ENCODE results near the gene CD151. TPM values are rescaled to one million over a fixed set of nuclear protein-coding genes. Genes with fewer than 3 reads are reported as not detected.

The CD151 gene
- total and polyA plus RNA-seq, 2 donors: 19.5 to 82.3 TPM

DNA sequence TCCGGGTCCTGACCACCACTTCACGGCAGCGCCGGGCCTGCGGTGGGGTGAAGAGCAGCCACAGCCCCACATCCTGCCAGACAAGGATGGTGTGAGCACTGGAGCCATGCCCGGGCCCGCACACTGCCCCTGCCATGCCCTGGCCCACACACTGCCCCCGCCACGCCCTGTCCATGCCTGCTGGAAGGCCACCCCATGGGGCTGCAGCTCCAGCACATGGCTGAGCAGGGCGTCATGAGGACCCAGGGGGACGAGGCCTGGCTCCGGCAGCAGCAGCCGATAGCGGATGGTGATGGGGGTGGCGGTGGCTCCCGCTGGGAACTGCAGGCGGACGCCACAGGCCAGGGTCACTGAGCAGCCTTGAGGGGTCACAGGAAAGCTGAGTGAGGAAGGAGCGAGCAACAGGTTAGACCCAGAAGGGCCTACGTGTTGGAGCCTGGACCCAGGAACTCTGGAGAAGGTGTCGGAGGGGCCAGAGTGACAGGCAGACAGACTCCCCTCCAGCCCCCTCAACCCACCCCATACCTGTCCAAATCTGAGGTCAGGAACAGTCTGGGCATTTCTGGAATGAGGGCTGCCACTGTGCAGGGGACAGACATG lies 30.6 kb upstream of the CD151 start:
- H3K27me3 ChIP-seq (ENCODE audit: control insufficient read depth in 2 of 2, insufficient read depth in 1 of 2, low read length in 1 of 2): no peaks in the 10 kb centered on the region
- DNase-seq (ENCODE audit: low read depth in 6 of 9, low spot score in 9 of 9): no peak
- no peak overlapping the region for H3K4me3 ChIP-seq (ENCODE audit: low read length in 2 of 2)
- over 99% methylated on average over 21 of the region's 21 CpGs for WGBS
- peaks cover 38 to 43% of the 10 kb centered on the region in 2 donors for H3K36me3 ChIP-seq (ENCODE audit: control insufficient read depth in 2 of 2, insufficient read depth in 2 of 2, low read length in 1 of 2)
- H3K27ac ChIP-seq (ENCODE audit: low read depth in 1 of 2, low read length in 1 of 2): no peak overlapping the region
- H3K4me1 ChIP-seq (ENCODE audit: control insufficient read depth in 2 of 2, insufficient read depth in 2 of 2, low read length in 2 of 2): peaks cover 25 to 37% of the 10 kb centered on the region in 2 donors
- H3K9me3 ChIP-seq (ENCODE audit: control insufficient read depth in 2 of 2, insufficient read depth in 1 of 2, low read length in 1 of 2): peaks cover 0 to 5% of the 10 kb centered on the region in 2 donors

DNA sequence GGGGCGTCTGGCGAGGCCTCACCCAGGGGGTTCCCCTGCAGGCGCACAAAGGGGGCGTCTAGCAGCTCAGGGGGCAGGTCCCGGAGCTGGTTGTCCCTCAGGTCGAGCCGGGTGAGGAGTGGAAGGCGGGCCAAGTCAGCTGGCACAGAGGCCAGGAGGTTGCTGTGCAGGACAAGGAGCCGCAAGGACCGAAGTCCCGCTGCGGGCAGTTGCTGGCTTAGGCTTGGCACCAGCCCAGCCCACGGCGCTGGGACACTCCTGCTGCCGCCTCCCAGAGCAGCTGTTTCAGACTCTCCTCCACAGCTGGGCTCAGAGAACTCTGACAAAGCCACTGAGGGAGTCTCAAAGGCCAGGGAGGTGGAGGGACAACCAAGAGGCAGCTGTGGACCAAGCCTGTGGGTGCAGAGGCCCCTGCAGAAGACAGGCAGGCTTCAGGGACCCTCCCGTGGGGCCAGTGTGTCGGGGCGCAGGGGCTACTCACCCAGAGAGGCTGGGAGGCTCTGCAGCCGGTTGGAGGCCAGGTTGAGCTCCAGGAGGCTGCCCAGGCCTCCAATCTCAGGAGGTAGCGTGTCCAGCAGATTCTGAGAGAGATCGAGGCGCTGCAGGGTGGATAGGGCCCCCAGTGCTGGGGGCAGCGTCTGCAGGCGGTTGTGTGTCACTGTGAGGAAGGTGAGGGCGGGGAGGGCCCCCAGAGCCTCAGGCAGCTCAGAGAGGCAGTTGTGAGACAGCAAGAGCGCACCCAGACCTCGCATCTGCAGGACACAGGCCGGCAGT lies 29.9 kb upstream of the CD151 start:
- Histone ChIP-seq H3K27me3 (ENCODE audit: control insufficient read depth in 2 of 2, insufficient read depth in 1 of 2, low read length in 1 of 2) (no peaks in the 10 kb centered on the region), H3K36me3 (ENCODE audit: control insufficient read depth in 2 of 2, insufficient read depth in 2 of 2, low read length in 1 of 2) (peaks cover 38 to 43% of the 10 kb centered on the region in 2 donors), H3K9me3 (ENCODE audit: control insufficient read depth in 2 of 2, insufficient read depth in 1 of 2, low read length in 1 of 2) (peaks cover 0 to 5% of the 10 kb centered on the region in 2 donors), H3K4me3 (ENCODE audit: low read length in 2 of 2) (no peak overlapping the region), H3K4me1 (ENCODE audit: control insufficient read depth in 2 of 2, insufficient read depth in 2 of 2, low read length in 2 of 2) (peaks cover 25 to 30% of the 10 kb centered on the region in 2 donors), H3K27ac (ENCODE audit: low read depth in 1 of 2, low read length in 1 of 2) (no peak overlapping the region)
- no peak for DNase-seq (ENCODE audit: low read depth in 6 of 9, low spot score in 9 of 9)
- WGBS: 96% methylated on average over 28 of the region's 28 CpGs

DNA sequence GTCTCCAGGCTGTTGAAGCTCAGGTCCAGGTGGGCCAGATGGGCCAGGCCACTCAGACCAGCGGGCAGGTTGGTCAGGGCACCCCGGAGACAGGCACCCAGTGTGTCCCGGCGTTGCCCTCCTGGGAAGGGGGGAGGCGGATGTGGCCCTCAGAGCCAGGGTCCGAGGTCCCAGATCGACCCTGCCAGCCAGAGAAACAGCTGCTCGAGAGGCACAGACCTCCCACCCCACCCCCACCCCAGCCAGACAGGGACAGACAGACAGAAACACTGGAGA lies 29.3 kb upstream of the CD151 start:
- Histone ChIP-seq H3K36me3 (ENCODE audit: control insufficient read depth in 2 of 2, insufficient read depth in 2 of 2, low read length in 1 of 2) (peaks cover 38 to 43% of the 10 kb centered on the region in 2 donors), H3K27me3 (ENCODE audit: control insufficient read depth in 2 of 2, insufficient read depth in 1 of 2, low read length in 1 of 2) (no peaks in the 10 kb centered on the region), H3K9me3 (ENCODE audit: control insufficient read depth in 2 of 2, insufficient read depth in 1 of 2, low read length in 1 of 2) (peaks cover 0 to 5% of the 10 kb centered on the region in 2 donors), H3K4me3 (ENCODE audit: low read length in 2 of 2) (no peak overlapping the region), H3K4me1 (ENCODE audit: control insufficient read depth in 2 of 2, insufficient read depth in 2 of 2, low read length in 2 of 2) (peaks cover 24 to 31% of the 10 kb centered on the region in 2 donors), H3K27ac (ENCODE audit: low read depth in 1 of 2, low read length in 1 of 2) (no peak overlapping the region)
- 93% methylated on average over 8 of the region's 8 CpGs for WGBS
- no peak for DNase-seq (ENCODE audit: low read depth in 6 of 9, low spot score in 9 of 9)

DNA sequence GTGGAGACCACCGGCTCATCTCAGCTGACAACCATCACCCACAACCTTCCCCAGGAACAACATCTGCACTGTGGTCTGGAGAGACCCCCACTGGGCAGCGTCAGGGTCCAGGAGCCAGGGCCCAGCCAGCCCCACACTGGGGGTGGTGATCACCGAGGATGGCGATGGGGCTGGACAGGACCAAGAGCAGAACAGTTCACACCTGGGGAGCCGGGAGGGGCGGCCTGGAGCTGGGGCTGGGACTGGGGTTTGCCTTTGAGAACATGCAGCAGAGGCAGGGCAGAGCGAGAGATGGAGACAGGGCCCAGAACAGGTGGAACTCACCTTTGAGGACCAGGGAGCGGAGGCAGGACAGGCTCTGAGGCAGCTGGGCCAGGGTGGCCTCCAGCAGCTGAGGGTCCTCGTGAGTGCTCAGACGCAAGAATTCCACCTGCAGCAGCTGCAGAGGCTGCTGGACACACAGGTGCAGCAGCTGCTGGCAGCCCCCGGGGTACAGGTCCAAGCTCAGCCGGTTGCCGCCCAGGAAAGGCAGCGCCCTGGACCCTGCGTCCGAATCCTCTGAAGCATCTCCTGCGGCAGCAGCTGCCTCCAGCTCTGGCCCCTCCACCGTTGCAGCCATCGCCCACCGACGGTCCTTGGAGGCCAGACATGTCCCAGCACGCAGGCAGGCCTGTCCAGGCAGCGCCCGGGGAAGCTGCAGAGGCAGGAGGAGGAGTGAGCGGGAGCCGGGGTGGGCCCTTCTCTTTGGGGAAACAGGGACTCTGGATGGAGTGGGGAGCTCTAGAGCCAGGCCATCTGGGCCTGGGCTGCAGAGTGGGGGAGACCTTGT lies 28.8 kb upstream of the CD151 start:
- Histone ChIP-seq H3K4me1 (ENCODE audit: control insufficient read depth in 2 of 2, insufficient read depth in 2 of 2, low read length in 2 of 2) (peaks cover 26 to 34% of the 10 kb centered on the region in 2 donors), H3K4me3 (ENCODE audit: low read length in 2 of 2) (peak overlapping the region; percentile 70 to 73), H3K27ac (ENCODE audit: low read depth in 1 of 2, low read length in 1 of 2) (peak overlapping the region in 1 of 2 donors; percentile 95), H3K27me3 (ENCODE audit: control insufficient read depth in 2 of 2, insufficient read depth in 1 of 2, low read length in 1 of 2) (no peaks in the 10 kb centered on the region), H3K9me3 (ENCODE audit: control insufficient read depth in 2 of 2, insufficient read depth in 1 of 2, low read length in 1 of 2) (peaks cover 0 to 5% of the 10 kb centered on the region in 2 donors), H3K36me3 (ENCODE audit: control insufficient read depth in 2 of 2, insufficient read depth in 2 of 2, low read length in 1 of 2) (peaks cover 37 to 41% of the 10 kb centered on the region in 2 donors)
- DNase-seq (ENCODE audit: low read depth in 6 of 9, low spot score in 9 of 9): no peak
- 60% methylated on average over 26 of the region's 26 CpGs for WGBS

DNA sequence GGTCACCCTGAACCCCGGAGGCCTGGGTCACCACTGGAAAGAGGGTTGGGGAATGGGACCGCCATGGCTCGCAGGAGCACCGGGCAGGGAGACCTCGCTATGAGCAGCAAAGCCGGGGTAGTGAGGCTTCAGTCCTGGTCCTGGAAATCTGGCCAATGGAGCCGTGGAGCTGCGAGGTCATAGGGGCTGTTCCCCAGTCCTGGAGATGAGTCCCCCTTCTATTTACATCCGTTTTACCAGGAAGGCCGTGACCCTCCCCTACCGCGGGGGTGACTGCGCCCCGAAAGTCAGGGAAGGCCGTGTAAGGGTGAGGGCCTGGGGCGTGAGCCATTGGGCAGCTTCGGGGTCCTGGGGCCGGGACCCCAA lies 28.2 kb upstream of the CD151 start:
- Histone ChIP-seq H3K9me3 (ENCODE audit: control insufficient read depth in 2 of 2, insufficient read depth in 1 of 2, low read length in 1 of 2) (peaks cover 0 to 5% of the 10 kb centered on the region in 2 donors), H3K27ac (ENCODE audit: low read depth in 1 of 2, low read length in 1 of 2) (peak overlapping the region; percentile 78 to 95), H3K4me3 (ENCODE audit: low read length in 2 of 2) (peak overlapping the region; percentile 70 to 73), H3K27me3 (ENCODE audit: control insufficient read depth in 2 of 2, insufficient read depth in 1 of 2, low read length in 1 of 2) (no peaks in the 10 kb centered on the region), H3K4me1 (ENCODE audit: control insufficient read depth in 2 of 2, insufficient read depth in 2 of 2, low read length in 2 of 2) (peaks cover 26 to 35% of the 10 kb centered on the region in 2 donors), H3K36me3 (ENCODE audit: control insufficient read depth in 2 of 2, insufficient read depth in 2 of 2, low read length in 1 of 2) (peaks cover 32 to 35% of the 10 kb centered on the region in 2 donors)
- WGBS: 3% methylated on average over 18 of the region's 18 CpGs
- no peak for DNase-seq (ENCODE audit: low read depth in 6 of 9, low spot score in 9 of 9)

DNA sequence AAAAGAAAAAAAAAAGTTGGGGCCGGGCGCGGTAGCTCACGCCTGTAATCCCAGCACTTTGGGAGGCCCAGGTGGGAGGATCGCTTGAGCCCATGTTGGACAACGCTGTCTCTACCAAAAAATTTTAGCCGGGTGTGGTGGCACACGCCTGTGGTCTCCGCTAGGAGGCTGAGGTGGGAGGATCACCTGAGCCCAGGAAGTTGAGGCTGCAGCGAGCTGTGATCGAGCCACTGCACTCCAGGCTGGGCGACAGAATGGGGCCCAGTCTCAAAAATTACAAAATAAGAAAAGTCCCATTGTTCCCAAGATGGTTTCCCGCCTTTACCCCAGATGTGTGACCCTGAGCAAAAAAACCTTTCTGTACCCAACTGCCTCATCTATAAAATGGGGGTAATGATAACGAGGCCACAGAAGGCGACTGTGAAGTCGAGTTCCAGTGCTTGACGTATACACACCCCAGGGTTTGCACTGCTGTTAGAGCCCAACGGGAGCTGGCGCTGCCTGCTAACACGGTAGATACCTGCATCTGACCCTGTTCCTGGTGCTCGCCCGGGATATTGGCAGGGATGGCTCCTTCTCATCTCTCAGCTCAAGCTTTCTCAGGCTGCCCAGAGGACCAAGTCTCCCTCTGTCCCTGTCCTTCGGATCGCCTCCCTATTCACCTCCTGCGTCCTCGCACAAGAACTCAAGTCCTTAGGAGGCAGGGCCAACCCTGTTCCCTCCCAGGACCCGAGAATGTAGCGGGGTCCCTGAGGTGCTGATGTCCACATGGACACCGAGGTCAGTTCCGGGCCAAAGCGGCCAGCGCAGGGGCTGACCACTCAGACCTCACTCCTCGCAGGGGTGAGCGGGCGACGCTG lies 24.1 kb upstream of the CD151 start:
- WGBS: 38% methylated on average over 36 of the region's 36 CpGs
- peaks cover 33 to 40% of the 10 kb centered on the region in 2 donors for H3K4me1 ChIP-seq (ENCODE audit: control insufficient read depth in 2 of 2, insufficient read depth in 2 of 2, low read length in 2 of 2)

DNA sequence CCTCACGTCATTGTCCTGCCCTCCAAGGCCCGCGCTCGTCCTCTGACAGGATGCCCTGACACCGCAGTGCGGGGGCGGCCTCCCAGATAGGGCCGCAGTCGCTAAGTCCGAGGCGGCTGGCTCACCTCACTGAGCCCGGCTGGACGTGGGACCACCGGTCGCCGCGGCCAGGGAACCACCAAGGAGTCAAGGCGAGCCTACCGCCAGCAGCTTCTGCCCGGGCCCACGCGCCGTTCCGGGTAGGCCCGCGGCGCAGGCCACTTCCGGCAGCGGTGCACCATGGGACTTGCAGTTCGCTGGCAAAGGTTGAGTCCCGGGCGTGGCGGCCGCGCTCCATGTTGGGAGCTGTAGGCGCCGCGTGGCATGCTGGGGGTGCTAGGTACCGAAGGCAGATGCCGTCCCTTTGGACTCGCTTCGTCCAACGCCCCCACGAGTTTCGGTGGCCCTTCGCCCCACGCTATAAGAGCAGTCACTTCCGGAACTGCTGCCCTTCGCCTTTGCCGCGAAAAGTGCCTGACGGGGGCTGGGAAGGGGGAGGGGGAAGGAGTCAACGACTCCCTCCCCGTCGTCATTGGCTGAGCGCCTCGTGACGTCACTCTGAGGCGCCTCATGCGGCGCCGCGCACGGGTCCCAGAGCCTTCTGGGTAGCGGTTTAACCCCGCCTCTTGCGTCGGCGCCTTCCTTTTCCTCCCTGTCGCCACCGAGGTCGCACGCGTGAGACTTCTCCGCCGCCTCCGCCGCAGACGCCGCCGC lies 23.3 kb upstream of the CD151 start, which contains the start of gene RPLP2:
Gene RPLP2, plus strand, starts transcription at position 681 of the 753 bp plus-strand sequence. CDS start 268 bp downstream, outside the sequence.
- Histone ChIP-seq H3K27me3 (ENCODE audit: control insufficient read depth in 2 of 2, insufficient read depth in 1 of 2, low read length in 1 of 2) (no peaks in the 10 kb centered on the region), H3K9me3 (ENCODE audit: control insufficient read depth in 2 of 2, insufficient read depth in 1 of 2, low read length in 1 of 2) (peaks cover 0 to 5% of the 10 kb centered on the region in 2 donors), H3K36me3 (ENCODE audit: control insufficient read depth in 2 of 2, insufficient read depth in 2 of 2, low read length in 1 of 2) (peaks cover 26 to 33% of the 10 kb centered on the region in 2 donors), H3K27ac (ENCODE audit: low read depth in 1 of 2, low read length in 1 of 2) (peak within 1 kb of the TSS; percentile 90 to 96), H3K4me3 (ENCODE audit: low read length in 2 of 2) (peak within 1 kb of the TSS; percentile 70 to 83), H3K4me1 (ENCODE audit: control insufficient read depth in 2 of 2, insufficient read depth in 2 of 2, low read length in 2 of 2) (peaks cover 25 to 32% of the 10 kb centered on the region in 2 donors)
- peak; percentile 93 to 99 (median 98) for DNase-seq (ENCODE audit: low read depth in 6 of 9, low spot score in 9 of 9)
- under 1% methylated on average over 81 of the region's 81 CpGs for WGBS

More for the DNA sequence above, 24.1 kb upstream of the CD151 start:
- Histone ChIP-seq H3K36me3 (ENCODE audit: control insufficient read depth in 2 of 2, insufficient read depth in 2 of 2, low read length in 1 of 2) (peaks cover 25 to 30% of the 10 kb centered on the region in 2 donors), H3K27me3 (ENCODE audit: control insufficient read depth in 2 of 2, insufficient read depth in 1 of 2, low read length in 1 of 2) (no peaks in the 10 kb centered on the region), H3K4me3 (ENCODE audit: low read length in 2 of 2) (peak overlapping the region; percentile 70 to 83), H3K9me3 (ENCODE audit: control insufficient read depth in 2 of 2, insufficient read depth in 1 of 2, low read length in 1 of 2) (peaks cover 0 to 5% of the 10 kb centered on the region in 2 donors), H3K27ac (ENCODE audit: low read depth in 1 of 2, low read length in 1 of 2) (peak overlapping the region; percentile 90 to 96)
- no peak for DNase-seq (ENCODE audit: low read depth in 6 of 9, low spot score in 9 of 9)

Measured in thymus (tissue), 11 donors.